Neuronal stem cell (in vitro differentiated cells): ENCODE measurements around the gene ATP13A4. TPM values are rescaled to one million over a fixed set of nuclear protein-coding genes. Genes with fewer than 3 reads are reported as not detected.

Experiments used
- DNase-seq: peaks from one replicate; pipeline ENCODE4 v3.0.0-alpha.2; 2013; ENCODE audit warnings: low spot score
- H2AFZ ChIP-seq: one replicate; pipeline ENCODE4 v1.6.1; 2013; ENCODE audit warnings: mild to moderate bottlenecking, low read length, inconsistent platforms
- H2AK5ac ChIP-seq: 2 replicates; pipeline ENCODE4 v1.6.1; 2013; ENCODE audit warnings: low read depth, mild to moderate bottlenecking, inconsistent platforms, low read length, moderate library complexity, mixed read lengths
- H2BK120ac ChIP-seq: 2 replicates; pipeline ENCODE4 v1.6.1; 2013; ENCODE audit warnings: low read depth, mild to moderate bottlenecking, inconsistent platforms, low read length, moderate library complexity, mixed read lengths
- H2BK12ac ChIP-seq: one replicate; pipeline ENCODE4 v1.6.1; 2013; ENCODE audit warnings: low read length, inconsistent platforms
- H2BK15ac ChIP-seq: 2 replicates; pipeline ENCODE4 v1.6.1; 2013; ENCODE audit warnings: mild to moderate bottlenecking, low read length, inconsistent platforms, mixed read lengths
- H2BK5ac ChIP-seq: one replicate; pipeline ENCODE4 v1.6.1; 2013; ENCODE audit warnings: inconsistent platforms, mild to moderate bottlenecking, low read length, moderate library complexity
- H3K14ac ChIP-seq: one replicate; pipeline ENCODE4 v1.6.1; 2013; ENCODE audit warnings: low read length, inconsistent platforms
- H3K18ac ChIP-seq: 2 replicates; pipeline ENCODE4 v1.6.1; 2013; ENCODE audit warnings: low read length, inconsistent platforms
- H3K23ac ChIP-seq: 2 replicates; pipeline ENCODE4 v1.6.1; 2013; ENCODE audit warnings: low read depth, mild to moderate bottlenecking, mixed read lengths, low read length, inconsistent platforms; ENCODE audit not compliant: poor library complexity
- H3K27ac ChIP-seq: replicated peaks from 3 replicates; pipeline ENCODE4 v1.5.1; 2013; ENCODE audit warnings: low read length, inconsistent platforms
- H3K27me3 ChIP-seq, 3 experiments: 2 replicates each; pipeline ENCODE4 v1.6.1; 2013; ENCODE audit warnings: low read length in 3 of 3, mild to moderate bottlenecking in 2 of 3, inconsistent platforms in 1 of 3, low read depth in 1 of 3, mixed read lengths in 1 of 3, moderate library complexity in 1 of 3; ENCODE audit not compliant: control insufficient read depth in 3 of 3, insufficient read depth in 3 of 3
- H3K36me3 ChIP-seq, 2 donors: replicated peaks in 1 of 2; 2 replicates each; pipeline ENCODE4 v1.6.1; 2013; ENCODE audit warnings: low read length in 2 of 2; ENCODE audit not compliant: control insufficient read depth in 2 of 2, insufficient read depth in 2 of 2
- H3K4ac ChIP-seq: 2 replicates; pipeline ENCODE4 v1.6.1; 2013; ENCODE audit warnings: inconsistent platforms, mild to moderate bottlenecking, low read length, moderate library complexity
- H3K4me1 ChIP-seq, 2 donors: 1 replicate in 1 of 2; 2 replicates in 1 of 2; pipeline ENCODE4 v1.6.1; 2013; ENCODE audit warnings: low read length in 2 of 2, low read depth in 1 of 2; ENCODE audit not compliant: control insufficient read depth in 2 of 2, insufficient read depth in 1 of 2
- H3K4me2 ChIP-seq: one replicate; pipeline ENCODE4 v1.6.1; 2013; ENCODE audit warnings: mild to moderate bottlenecking, low read length, inconsistent platforms; ENCODE audit not compliant: insufficient read depth, poor library complexity, severe bottlenecking
- H3K4me3 ChIP-seq, 2 donors: 2 replicates each; pipeline ENCODE4 v1.5.1; 2013; ENCODE audit warnings: low read length in 2 of 2, mild to moderate bottlenecking in 2 of 2, inconsistent platforms in 1 of 2, moderate library complexity in 1 of 2
- H3K79me1 ChIP-seq: one replicate; pipeline ENCODE4 v1.6.1; 2013; ENCODE audit warnings: low read depth, mild to moderate bottlenecking, inconsistent platforms, low read length, moderate library complexity
- H3K9ac ChIP-seq: one replicate; pipeline ENCODE4 v1.6.1; 2013; ENCODE audit warnings: mild to moderate bottlenecking, low read depth, low read length, inconsistent platforms; ENCODE audit not compliant: poor library complexity
- H3K9me3 ChIP-seq, 2 donors: replicated peaks in 1 of 2; 2 replicates each; pipeline versions ENCODE3 to v1.6.1; 2013; ENCODE audit warnings: low read length in 2 of 2, mild to moderate bottlenecking in 2 of 2, inconsistent platforms in 1 of 2, low read depth in 1 of 2, mixed read lengths in 1 of 2, moderate library complexity in 1 of 2; ENCODE audit not compliant: control insufficient read depth in 2 of 2, insufficient read depth in 1 of 2
- H4K8ac ChIP-seq: one replicate; pipeline ENCODE4 v1.6.1; 2013; ENCODE audit warnings: low read depth, mild to moderate bottlenecking, inconsistent platforms, low read length, moderate library complexity
- H4K91ac ChIP-seq: one replicate; pipeline ENCODE4 v1.6.1; 2013; ENCODE audit warnings: low read length, low read depth, mild to moderate bottlenecking, inconsistent platforms; ENCODE audit not compliant: poor library complexity
- WGBS, 2 donors: extraction: QIAGEN DNeasy Blood & Tissue Kit; methylation state at CpG; one replicate each; pipeline ENCODE4 v1.1.7; 2013; ENCODE audit warnings: missing lambda C conversion rate in 2 of 2, mixed read lengths in 1 of 2; ENCODE audit not compliant: insufficient read length in 2 of 2, insufficient replicate concordance in 1 of 2; ENCODE audit errors: extremely low coverage in 2 of 2; 5-methylcytosine and 5-hydroxymethylcytosine counted together
- polyA plus RNA-seq, 2 experiments: library from polyadenylated mRNA; stranded (reverse); fragments of 200-250 nt; gene quantifications; one replicate each; pipeline ENCODE4 v1.2.3, GENCODE V29; 2013

The ATP13A4 gene
- polyA plus RNA-seq (2013, experiment 1 of 2) = 0.14 TPM
- 0.17 TPM for polyA plus RNA-seq (2013, experiment 2 of 2)

DNA sequence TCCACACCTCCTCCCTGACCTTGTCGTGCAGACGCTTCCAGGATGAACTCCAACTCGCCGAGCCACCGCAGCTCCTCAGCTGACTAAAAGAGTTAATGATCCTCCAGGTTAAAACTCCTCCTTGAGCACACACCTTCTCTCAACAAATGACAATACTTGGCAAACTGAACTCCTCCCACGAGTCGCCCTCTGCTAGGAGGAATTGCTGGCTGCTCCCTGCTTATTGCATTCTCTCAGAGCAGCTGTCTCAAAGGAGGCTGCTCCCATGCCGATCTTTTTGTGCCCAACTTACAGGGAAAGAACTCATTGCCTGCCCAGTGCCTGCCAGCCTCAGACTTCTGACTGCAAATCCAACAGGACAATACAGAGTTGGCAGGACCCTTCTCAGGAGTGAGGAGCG lies at the start of gene ATP13A4:
Gene ATP13A4 (minus strand): TSS at position 85 of the 400 bp plus-strand sequence. CDS start 96 bp downstream, outside the sequence.
- no CpG with 5 or more reads among the region's 9 CpGs for WGBS, 2 donors
- Histone ChIP-seq H3K4ac (no peak within 1 kb of the TSS), H4K8ac (peak within 1 kb of the TSS; percentile 90), H3K79me1 (no peaks in the 10 kb centered on the region), H2BK15ac (no peak within 1 kb of the TSS), H3K27me3 (peaks cover 0 to 3% (median 0%) of the 10 kb centered on the region in 3 experiments), H2AFZ (no peak within 1 kb of the TSS), H2BK120ac (no peak within 1 kb of the TSS), H3K4me2 (no peak within 1 kb of the TSS), H2AK5ac (no peak within 1 kb of the TSS), H2BK12ac (no peak within 1 kb of the TSS), H3K9ac (no peak within 1 kb of the TSS), H3K23ac (no peak within 1 kb of the TSS), H3K9me3 (no peaks in the 10 kb centered on the region), H3K36me3 (no peaks in the 10 kb centered on the region), H3K18ac (no peak within 1 kb of the TSS), H3K4me3 (no peak within 1 kb of the TSS), H4K91ac (no peak within 1 kb of the TSS), H3K27ac (no peak within 1 kb of the TSS), H3K4me1 (peaks cover 0 to 6% of the 10 kb centered on the region in 2 donors), H2BK5ac (no peak within 1 kb of the TSS), H3K14ac (no peak within 1 kb of the TSS)
- no peak for DNase-seq

DNA sequence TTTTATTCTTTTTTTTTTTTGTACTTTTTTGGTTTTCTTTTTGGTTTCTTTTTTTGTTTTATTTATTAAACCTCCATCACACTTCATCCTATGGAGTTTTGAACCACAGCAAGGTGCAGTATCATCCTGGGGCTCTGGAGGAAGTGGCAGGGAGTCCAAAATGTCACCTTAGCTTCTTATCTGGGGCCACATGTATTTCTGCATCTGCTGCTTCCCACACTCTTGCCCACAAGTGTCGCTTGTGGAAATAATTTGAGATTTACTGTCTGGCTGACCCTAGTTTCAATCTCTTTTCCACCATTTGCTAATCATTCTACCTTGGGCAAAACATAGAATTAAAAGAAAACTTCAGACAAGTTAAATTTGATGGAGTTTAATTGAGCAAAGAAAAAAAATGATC lies 44.7 kb upstream of the ATP13A4 start:
- Histone ChIP-seq H3K27ac (no peak overlapping the region), H3K79me1 (peaks cover 4% of the 10 kb centered on the region), H3K9ac (no peak overlapping the region), H3K36me3 (peaks cover 0 to 69% of the 10 kb centered on the region in 2 donors), H3K4ac (no peak overlapping the region), H4K91ac (no peak overlapping the region), H3K4me2 (no peak overlapping the region), H2BK15ac (no peak overlapping the region), H2BK5ac (no peak overlapping the region), H2AFZ (no peak overlapping the region), H2AK5ac (no peak overlapping the region), H3K4me3 (no peak overlapping the region), H3K9me3 (no peaks in the 10 kb centered on the region), H3K18ac (no peak overlapping the region), H4K8ac (no peak overlapping the region), H3K27me3 (no peaks in the 10 kb centered on the region), H2BK120ac (no peak overlapping the region), H2BK12ac (no peak overlapping the region), H3K4me1 (peaks cover 0 to 3% of the 10 kb centered on the region in 2 donors), H3K14ac (no peak overlapping the region), H3K23ac (no peak overlapping the region)
- WGBS, 2 donors = no CpG with 5 or more reads among the region's 1 CpG
- DNase-seq = no peak

GRCh38 chr3:193598202-193598601 lies 43.5 kb upstream of the ATP13A4 start:
- Histone ChIP-seq H3K14ac (no peak overlapping the region), H3K23ac (no peak overlapping the region), H3K9ac (no peak overlapping the region), H3K18ac (no peak overlapping the region), H3K4me3 (no peak overlapping the region), H3K27ac (no peak overlapping the region), H3K79me1 (peaks cover 5% of the 10 kb centered on the region), H3K4me1 (peaks cover 0 to 8% of the 10 kb centered on the region in 2 donors), H4K91ac (no peak overlapping the region), H2BK15ac (no peak overlapping the region), H3K4ac (no peak overlapping the region), H3K36me3 (peaks cover 0 to 58% of the 10 kb centered on the region in 2 donors), H2BK120ac (no peak overlapping the region), H2BK12ac (no peak overlapping the region), H3K9me3 (no peaks in the 10 kb centered on the region), H3K27me3 (no peaks in the 10 kb centered on the region), H2BK5ac (no peak overlapping the region), H3K4me2 (no peak overlapping the region), H2AFZ (no peak overlapping the region), H4K8ac (no peak overlapping the region), H2AK5ac (no peak overlapping the region)
- no CpG with 5 or more reads among the region's 2 CpGs for WGBS, 2 donors
- DNase-seq = no peak

DNA sequence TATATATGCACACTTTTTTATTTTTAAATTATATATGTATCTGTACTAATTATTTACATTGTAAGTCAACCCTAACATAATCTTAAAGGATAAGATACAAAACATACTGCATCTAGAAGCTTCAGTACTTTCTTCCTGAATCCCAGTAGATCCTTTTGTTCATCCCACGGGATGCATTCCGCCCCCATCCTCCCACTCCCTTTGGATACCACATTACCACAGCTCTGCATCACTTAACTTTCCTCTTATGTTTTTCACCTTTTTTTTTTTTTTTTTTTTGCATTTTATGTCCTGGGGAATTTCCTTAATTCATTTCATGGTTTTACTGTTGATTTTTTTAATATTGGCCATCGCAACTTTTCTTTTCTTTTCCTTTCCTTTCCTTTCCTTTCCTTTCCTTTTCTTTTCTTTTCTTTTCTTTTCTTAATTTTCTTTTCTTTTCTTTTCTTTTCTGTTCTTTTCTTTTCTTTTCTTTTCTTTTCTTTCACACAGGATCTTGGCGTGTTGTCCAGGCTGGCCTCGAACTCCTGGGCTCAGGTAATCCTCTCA lies 41.3 kb upstream of the ATP13A4 start:
- Histone ChIP-seq H2AK5ac (no peak overlapping the region), H2BK120ac (no peak overlapping the region), H2BK5ac (no peak overlapping the region), H4K91ac (no peak overlapping the region), H3K27ac (no peak overlapping the region), H3K9ac (no peak overlapping the region), H3K14ac (no peak overlapping the region), H3K23ac (no peak overlapping the region), H2AFZ (no peak overlapping the region), H2BK12ac (no peak overlapping the region), H3K27me3 (no peaks in the 10 kb centered on the region), H3K79me1 (peaks cover 5% of the 10 kb centered on the region), H3K4ac (no peak overlapping the region), H3K4me3 (no peak overlapping the region), H3K18ac (no peak overlapping the region), H3K4me2 (no peak overlapping the region), H3K9me3 (no peaks in the 10 kb centered on the region), H3K36me3 (peaks cover 0 to 42% of the 10 kb centered on the region in 2 donors), H2BK15ac (no peak overlapping the region), H3K4me1 (peaks cover 4 to 12% of the 10 kb centered on the region in 2 donors), H4K8ac (no peak overlapping the region)
- no CpG with 5 or more reads among the region's 5 CpGs for WGBS, 2 donors
- no peak for DNase-seq
